Neural progenitor cell (in vitro differentiated cells): ENCODE results near the gene RAB37. TPM values are rescaled to one million over a fixed set of nuclear protein-coding genes. Genes with fewer than 3 reads are reported as not detected.

ENCODE experiments used
- DNase-seq: peaks from one replicate; pipeline ENCODE4 v3.0.0-alpha.2; 2016; ENCODE audit warnings: low spot score
- H2AFZ ChIP-seq: fragments of 200-600 bp; sonication (generic); replicated peaks from 2 replicates; pipeline ENCODE4 v1.6.1; 2016; ENCODE audit warnings: antibody characterized with exemption
- H3F3A ChIP-seq: fragments of 200-600 bp; sonication (generic); 2 replicates; pipeline ENCODE4 v1.6.1; 2016; ENCODE audit warnings: antibody characterized with exemption, low read depth
- H3K27ac ChIP-seq: fragments of 200-600 bp; sonication (generic); 2 replicates; pipeline ENCODE4 v1.5.1; 2016; ENCODE audit warnings: mild to moderate bottlenecking
- H3K27me3 ChIP-seq: fragments of 200-600 bp; sonication (generic); 2 replicates; pipeline ENCODE4 v1.6.1; 2016; ENCODE audit warnings: mild to moderate bottlenecking, moderate library complexity
- H3K36me3 ChIP-seq: fragments of 200-600 bp; sonication (generic); 2 replicates; pipeline ENCODE4 v1.5.1; 2016
- H3K4me1 ChIP-seq: fragments of 200-600 bp; sonication (generic); 2 replicates; pipeline ENCODE4 v1.6.1; 2016; ENCODE audit warnings: mixed run types
- H3K4me2 ChIP-seq: fragments of 200-600 bp; sonication (generic); 2 replicates; pipeline ENCODE4 v1.6.1; 2016
- H3K4me3 ChIP-seq: fragments of 200-600 bp; sonication (generic); 2 replicates; pipeline ENCODE4 v1.5.1; 2016
- H3K79me2 ChIP-seq: fragments of 200-600 bp; sonication (generic); 2 replicates; pipeline ENCODE4 v1.6.1; 2016; ENCODE audit warnings: low read depth
- H3K9ac ChIP-seq: fragments of 200-600 bp; sonication (generic); 2 replicates; pipeline ENCODE4 v1.6.1; 2016
- H3K9me3 ChIP-seq: fragments of 200-600 bp; sonication (generic); 2 replicates; pipeline ENCODE4 v1.5.1; 2016; ENCODE audit warnings: low read depth
- H4K20me1 ChIP-seq: fragments of 200-600 bp; sonication (generic); 2 replicates; pipeline ENCODE4 v1.6.1; 2016; ENCODE audit warnings: low read depth
- H3K27ac Mint-ChIP-seq: 3 replicates; pipeline ENCODE4 v1.8.0; 2021; ENCODE audit warnings: mixed read lengths
- H3K27me3 Mint-ChIP-seq: 2 replicates; pipeline ENCODE4 v1.8.0; 2022; ENCODE audit warnings: low read depth, mild to moderate bottlenecking, inconsistent platforms, moderate library complexity, mixed read lengths; ENCODE audit not compliant: insufficient read depth
- H3K36me3 Mint-ChIP-seq: 3 replicates; pipeline ENCODE4 v1.8.0; 2021; ENCODE audit warnings: mixed read lengths
- H3K4me1 Mint-ChIP-seq: 3 replicates; pipeline ENCODE4 v1.8.0; 2021; ENCODE audit warnings: mixed read lengths
- H3K4me3 Mint-ChIP-seq: 3 replicates; pipeline ENCODE4 v1.8.0; 2021; ENCODE audit warnings: mild to moderate bottlenecking, moderate library complexity, mixed read lengths
- H3K9me3 Mint-ChIP-seq: 3 replicates; pipeline ENCODE4 v1.8.0; 2020; ENCODE audit warnings: mixed read lengths
- EZH2 ChIP-seq: fragments of 200-600 bp; sonication (generic); IDR thresholded peaks from 2 replicates; pipeline ENCODE4 v1.6.1; 2017; ENCODE audit warnings: antibody characterized with exemption, mild to moderate bottlenecking, moderate library complexity
- EZH2phosphoT487 ChIP-seq: fragments of 200-600 bp; sonication (generic); IDR thresholded peaks from 2 replicates; pipeline ENCODE4 v1.6.1; 2017; ENCODE audit warnings: antibody characterized with exemption
- total RNA-seq: library from RNA; depleted of rRNA; stranded (reverse); fragments of >200 nt; gene quantifications from 2 replicates; pipeline ENCODE4 v1.2.3, GENCODE V29; 2015; ENCODE audit warnings: low replicate concordance
- TF ChIP-seq, protein P1 (sequence below): fragments of 200-600 bp; sonication (generic); IDR thresholded peaks from 2 replicates; pipeline ENCODE4 v1.5.1; 2017; ENCODE audit warnings: antibody characterized with exemption, mild to moderate bottlenecking

Gene RAB37
- total RNA-seq, 1 donor from 2014 or later = 1.5 TPM

DNA sequence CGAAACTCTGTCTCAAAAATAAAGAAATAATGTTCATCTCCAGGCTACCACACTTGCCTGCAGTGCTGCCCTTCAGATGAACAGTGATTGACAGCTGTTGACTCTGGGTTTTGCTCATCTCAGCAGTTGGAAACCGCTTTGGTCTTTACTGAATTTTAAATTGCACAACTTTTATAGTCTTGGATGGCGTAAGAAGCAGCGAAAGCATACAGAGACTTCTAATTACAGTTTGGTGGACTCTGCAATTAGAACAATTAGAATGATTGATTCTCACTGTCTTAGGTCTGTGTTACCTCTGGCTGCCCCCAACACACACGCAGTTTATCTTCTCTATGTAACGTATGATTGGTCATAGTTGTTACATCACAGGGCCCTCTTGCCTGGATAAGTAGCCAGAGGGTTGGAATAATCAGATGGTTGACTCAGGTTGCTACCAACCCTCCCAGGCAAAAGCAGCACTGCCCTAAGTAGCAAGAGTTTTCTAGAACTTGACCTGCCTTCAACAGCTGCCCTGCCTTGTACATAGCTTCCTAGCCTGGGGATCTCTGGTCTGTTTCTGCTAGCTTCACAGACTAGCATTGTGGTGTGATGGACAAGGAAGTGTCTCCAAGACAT, 41.0 kb downstream of the RAB37 start:
- Histone ChIP-seq H3K79me2 (peaks cover 34% of the 10 kb centered on the region), H3K9ac (no peak overlapping the region), H3K9me3 (no peaks in the 10 kb centered on the region), H3K4me2 (no peak overlapping the region), H3K27me3 (no peaks in the 10 kb centered on the region), H3K36me3 (no peaks in the 10 kb centered on the region), H3K27ac (no peak overlapping the region), H3K4me1 (peaks cover 11% of the 10 kb centered on the region), H3K4me3 (no peak overlapping the region), H3F3A (peaks cover 12% of the 10 kb centered on the region), H2AFZ (no peak overlapping the region), H4K20me1 (peaks cover 6% of the 10 kb centered on the region)
- Mint-ChIP-seq H3K4me3 (peak overlapping the region; percentile 96), H3K36me3 (peaks cover 6% of the 10 kb centered on the region), H3K27ac (no peak overlapping the region), H3K9me3 (no peaks in the 10 kb centered on the region), H3K27me3 (peaks cover 15% of the 10 kb centered on the region), H3K4me1 (peaks cover 20% of the 10 kb centered on the region)
- TF ChIP-seq EZH2 (no peak), EZH2phosphoT487 (no peak)
- TF ChIP-seq, protein P1, sequence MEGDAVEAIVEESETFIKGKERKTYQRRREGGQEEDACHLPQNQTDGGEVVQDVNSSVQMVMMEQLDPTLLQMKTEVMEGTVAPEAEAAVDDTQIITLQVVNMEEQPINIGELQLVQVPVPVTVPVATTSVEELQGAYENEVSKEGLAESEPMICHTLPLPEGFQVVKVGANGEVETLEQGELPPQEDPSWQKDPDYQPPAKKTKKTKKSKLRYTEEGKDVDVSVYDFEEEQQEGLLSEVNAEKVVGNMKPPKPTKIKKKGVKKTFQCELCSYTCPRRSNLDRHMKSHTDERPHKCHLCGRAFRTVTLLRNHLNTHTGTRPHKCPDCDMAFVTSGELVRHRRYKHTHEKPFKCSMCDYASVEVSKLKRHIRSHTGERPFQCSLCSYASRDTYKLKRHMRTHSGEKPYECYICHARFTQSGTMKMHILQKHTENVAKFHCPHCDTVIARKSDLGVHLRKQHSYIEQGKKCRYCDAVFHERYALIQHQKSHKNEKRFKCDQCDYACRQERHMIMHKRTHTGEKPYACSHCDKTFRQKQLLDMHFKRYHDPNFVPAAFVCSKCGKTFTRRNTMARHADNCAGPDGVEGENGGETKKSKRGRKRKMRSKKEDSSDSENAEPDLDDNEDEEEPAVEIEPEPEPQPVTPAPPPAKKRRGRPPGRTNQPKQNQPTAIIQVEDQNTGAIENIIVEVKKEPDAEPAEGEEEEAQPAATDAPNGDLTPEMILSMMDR = no peak
- DNase-seq = no peak

DNA sequence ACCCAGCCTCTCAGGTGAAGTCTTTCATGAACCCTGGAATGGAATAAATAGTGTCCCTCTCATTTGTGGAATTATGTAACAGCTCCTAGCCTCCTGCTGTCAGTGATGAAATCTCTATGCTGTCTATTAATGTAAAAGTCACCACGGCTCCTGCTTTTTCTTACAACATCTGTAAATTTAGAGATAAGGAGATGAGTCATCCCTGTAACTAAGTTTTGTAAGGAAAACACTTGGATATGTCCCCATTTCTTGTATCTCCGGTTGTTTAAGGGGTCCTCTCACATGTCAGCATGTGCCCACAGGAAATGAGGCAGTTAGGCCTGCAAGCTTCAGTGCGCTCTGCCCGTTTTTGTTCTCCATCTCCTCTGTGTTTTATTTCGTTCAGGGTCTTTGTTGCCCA, 41.9 kb downstream of the RAB37 start:
- peaks cover 5% of the 10 kb centered on the region for H3K36me3 Mint-ChIP-seq
- Histone ChIP-seq H3K4me3 (no peak overlapping the region), H3K4me1 (peaks cover 11% of the 10 kb centered on the region), H4K20me1 (peaks cover 9% of the 10 kb centered on the region), H3K4me2 (no peak overlapping the region), H3K79me2 (peaks cover 34% of the 10 kb centered on the region), H3K27me3 (no peaks in the 10 kb centered on the region), H3K27ac (no peak overlapping the region), H3K9ac (no peak overlapping the region), H2AFZ (no peak overlapping the region), H3F3A (peaks cover 12% of the 10 kb centered on the region), H3K9me3 (no peaks in the 10 kb centered on the region), H3K36me3 (no peaks in the 10 kb centered on the region)
- peaks cover 20% of the 10 kb centered on the region for H3K4me1 Mint-ChIP-seq
- no peak for TF ChIP-seq EZH2phosphoT487
- TF ChIP-seq EZH2 = no peak
- TF ChIP-seq, protein P1 = no peak
- no peaks in the 10 kb centered on the region for H3K9me3 Mint-ChIP-seq
- H3K27me3 Mint-ChIP-seq = peaks cover 13% of the 10 kb centered on the region
- no peak overlapping the region for H3K27ac Mint-ChIP-seq
- DNase-seq = no peak
- H3K4me3 Mint-ChIP-seq = no peak overlapping the region

DNA sequence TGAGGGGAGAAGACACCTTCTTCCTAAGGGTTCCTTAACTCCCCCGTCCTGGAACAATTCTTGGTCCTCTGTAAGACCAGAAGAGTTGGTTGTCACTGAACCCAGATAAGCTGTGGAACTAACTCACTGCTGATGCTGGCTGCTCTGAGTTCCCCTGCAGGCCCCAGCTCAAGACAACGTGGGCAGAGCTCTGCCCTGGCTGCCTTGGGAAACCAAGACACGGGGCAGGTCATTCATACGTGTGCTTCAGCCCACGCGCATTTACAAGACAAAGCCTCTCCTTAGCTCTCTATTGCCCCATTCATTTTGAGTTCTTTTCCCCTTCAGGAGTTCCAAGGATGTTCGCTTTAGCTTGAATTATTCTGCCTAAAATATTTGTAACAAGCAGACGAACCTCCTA, 42.4 kb downstream of the RAB37 start:
- H3K27me3 ChIP-seq = no peaks in the 10 kb centered on the region
- no peaks in the 10 kb centered on the region for H3K9me3 ChIP-seq
- Mint-ChIP-seq H3K4me3 (no peak overlapping the region), H3K4me1 (peaks cover 17% of the 10 kb centered on the region), H3K9me3 (no peaks in the 10 kb centered on the region), H3K36me3 (peaks cover 5% of the 10 kb centered on the region), H3K27me3 (peaks cover 12% of the 10 kb centered on the region), H3K27ac (no peak overlapping the region)
- peaks cover 12% of the 10 kb centered on the region for H3F3A ChIP-seq
- peaks cover 34% of the 10 kb centered on the region for H3K79me2 ChIP-seq
- H3K27ac ChIP-seq = no peak overlapping the region
- H3K36me3 ChIP-seq = no peaks in the 10 kb centered on the region
- no peak overlapping the region for H3K4me2 ChIP-seq
- DNase-seq = no peak
- TF ChIP-seq EZH2 = no peak
- TF ChIP-seq, protein P1 = no peak
- TF ChIP-seq EZH2phosphoT487 = no peak
- H3K9ac ChIP-seq = no peak overlapping the region
- H3K4me1 ChIP-seq = peaks cover 11% of the 10 kb centered on the region
- no peak overlapping the region for H3K4me3 ChIP-seq
- H4K20me1 ChIP-seq = peaks cover 9% of the 10 kb centered on the region
- H2AFZ ChIP-seq = no peak overlapping the region
